ENCODE results near the gene BCAS1. TPM values are rescaled to one million over a fixed set of nuclear protein-coding genes. Genes with fewer than 3 reads are reported as not detected.

The BCAS1 gene
- total RNA-seq, 2 donors from 2014 or later: not detected

GRCh38 chr20:53896647-53897046 is 173.7 kb downstream of the BCAS1 start:
- Mint-ChIP-seq H3K9me3 (peaks cover 2% of the 10 kb centered on the region), H3K27me3 (ENCODE audit: insufficient read depth) (no peaks in the 10 kb centered on the region), H3K4me1 (peaks cover 30% of the 10 kb centered on the region), H3K4me3 (no peak overlapping the region), H3K36me3 (ENCODE audit: low read depth) (no peaks in the 10 kb centered on the region), H3K27ac (no peak overlapping the region)
- peaks cover 2% of the 10 kb centered on the region for H3K9me3 ChIP-seq (ENCODE audit: control insufficient read depth, low read length)
- H3K4me1 ChIP-seq (ENCODE audit: control insufficient read depth, insufficient read depth, low read length): peaks cover 11% of the 10 kb centered on the region
- no peak overlapping the region for H3K4me3 ChIP-seq (ENCODE audit: low read length)
- no peaks in the 10 kb centered on the region for H3K36me3 ChIP-seq (ENCODE audit: control insufficient read depth, insufficient read depth, low read length)
- H3K27me3 ChIP-seq (ENCODE audit: control insufficient read depth, insufficient read depth, low read length, poor library complexity, severe bottlenecking): no peaks in the 10 kb centered on the region
- no peak for TF ChIP-seq CTCF (conservative IDR thresholded peaks at IDR 0.05)
- H3K9ac ChIP-seq (ENCODE audit: extremely low read depth, low read length, poor library complexity, severe bottlenecking): no peak overlapping the region
- H3K27ac ChIP-seq (ENCODE audit: low read depth, low read length): no peak overlapping the region
- 92 to 100% methylated on average over 1 to 2 of the region's 4 CpGs for WGBS, 2 experiments (ENCODE audit: insufficient coverage in 1 of 2, insufficient read length in 1 of 2)
- no peak for DNase-seq

GRCh38 chr20:53896041-53896440 is 174.4 kb downstream of the BCAS1 start:
- Mint-ChIP-seq H3K9me3 (peaks cover 8% of the 10 kb centered on the region), H3K4me1 (peaks cover 25% of the 10 kb centered on the region), H3K27me3 (ENCODE audit: insufficient read depth) (no peaks in the 10 kb centered on the region), H3K4me3 (no peak overlapping the region), H3K36me3 (ENCODE audit: low read depth) (no peaks in the 10 kb centered on the region), H3K27ac (no peak overlapping the region)
- no peak for TF ChIP-seq CTCF (conservative IDR thresholded peaks at IDR 0.05)
- Histone ChIP-seq H3K27ac (ENCODE audit: low read depth, low read length) (no peak overlapping the region), H3K27me3 (ENCODE audit: control insufficient read depth, insufficient read depth, low read length, poor library complexity, severe bottlenecking) (no peaks in the 10 kb centered on the region), H3K4me1 (ENCODE audit: control insufficient read depth, insufficient read depth, low read length) (peaks cover 11% of the 10 kb centered on the region), H3K4me3 (ENCODE audit: low read length) (no peak overlapping the region), H3K36me3 (ENCODE audit: control insufficient read depth, insufficient read depth, low read length) (no peaks in the 10 kb centered on the region), H3K9ac (ENCODE audit: extremely low read depth, low read length, poor library complexity, severe bottlenecking) (no peak overlapping the region), H3K9me3 (ENCODE audit: control insufficient read depth, low read length) (peaks cover 8% of the 10 kb centered on the region)
- WGBS, 2 experiments (ENCODE audit: insufficient coverage in 1 of 2, insufficient read length in 1 of 2): 80 to 92% methylated on average over 1 to 6 of the region's 7 CpGs
- DNase-seq: no peak

- Mint-ChIP-seq H3K4me3 (no peak overlapping the region), H3K36me3 (ENCODE audit: low read depth) (no peaks in the 10 kb centered on the region), H3K9me3 (peaks cover 9% of the 10 kb centered on the region), H3K4me1 (peaks cover 23% of the 10 kb centered on the region), H3K27me3 (ENCODE audit: insufficient read depth) (no peaks in the 10 kb centered on the region), H3K27ac (no peak overlapping the region)
- Histone ChIP-seq H3K9me3 (ENCODE audit: control insufficient read depth, low read length) (peaks cover 9% of the 10 kb centered on the region), H3K27ac (ENCODE audit: low read depth, low read length) (no peak overlapping the region), H3K27me3 (ENCODE audit: control insufficient read depth, insufficient read depth, low read length, poor library complexity, severe bottlenecking) (no peaks in the 10 kb centered on the region), H3K4me1 (ENCODE audit: control insufficient read depth, insufficient read depth, low read length) (peaks cover 11% of the 10 kb centered on the region), H3K36me3 (ENCODE audit: control insufficient read depth, insufficient read depth, low read length) (no peaks in the 10 kb centered on the region), H3K4me3 (ENCODE audit: low read length) (no peak overlapping the region), H3K9ac (ENCODE audit: extremely low read depth, low read length, poor library complexity, severe bottlenecking) (no peak overlapping the region)
- no peak for DNase-seq
- 95 to 100% methylated on average over 1 to 4 of the region's 4 CpGs for WGBS, 2 experiments (ENCODE audit: insufficient coverage in 1 of 2, insufficient read length in 1 of 2)
- no peak for TF ChIP-seq CTCF (conservative IDR thresholded peaks at IDR 0.05)
Measured at GRCh38 chr20:53895385-53895755, 175.0 kb downstream of the BCAS1 start.
